Neural progenitor cell (in vitro differentiated cells): ENCODE data around the gene HDAC4. TPM values are rescaled to one million over a fixed set of nuclear protein-coding genes. Genes with fewer than 3 reads are reported as not detected.

Experiments
- DNase-seq: peaks from one replicate; pipeline ENCODE4 v3.0.0-alpha.2; 2016; ENCODE audit warnings: low spot score
- H2AFZ ChIP-seq: fragments of 200-600 bp; sonication (generic); replicated peaks from 2 replicates; pipeline ENCODE4 v1.6.1; 2016; ENCODE audit warnings: antibody characterized with exemption
- H3F3A ChIP-seq: fragments of 200-600 bp; sonication (generic); 2 replicates; pipeline ENCODE4 v1.6.1; 2016; ENCODE audit warnings: antibody characterized with exemption, low read depth
- H3K27ac ChIP-seq: fragments of 200-600 bp; sonication (generic); 2 replicates; pipeline ENCODE4 v1.5.1; 2016; ENCODE audit warnings: mild to moderate bottlenecking
- H3K27me3 ChIP-seq: fragments of 200-600 bp; sonication (generic); 2 replicates; pipeline ENCODE4 v1.6.1; 2016; ENCODE audit warnings: mild to moderate bottlenecking, moderate library complexity
- H3K36me3 ChIP-seq: fragments of 200-600 bp; sonication (generic); 2 replicates; pipeline ENCODE4 v1.5.1; 2016
- H3K4me1 ChIP-seq: fragments of 200-600 bp; sonication (generic); 2 replicates; pipeline ENCODE4 v1.6.1; 2016; ENCODE audit warnings: mixed run types
- H3K4me2 ChIP-seq: fragments of 200-600 bp; sonication (generic); 2 replicates; pipeline ENCODE4 v1.6.1; 2016
- H3K4me3 ChIP-seq: fragments of 200-600 bp; sonication (generic); 2 replicates; pipeline ENCODE4 v1.5.1; 2016
- H3K79me2 ChIP-seq: fragments of 200-600 bp; sonication (generic); 2 replicates; pipeline ENCODE4 v1.6.1; 2016; ENCODE audit warnings: low read depth
- H3K9ac ChIP-seq: fragments of 200-600 bp; sonication (generic); 2 replicates; pipeline ENCODE4 v1.6.1; 2016
- H3K9me3 ChIP-seq: fragments of 200-600 bp; sonication (generic); 2 replicates; pipeline ENCODE4 v1.5.1; 2016; ENCODE audit warnings: low read depth
- H4K20me1 ChIP-seq: fragments of 200-600 bp; sonication (generic); 2 replicates; pipeline ENCODE4 v1.6.1; 2016; ENCODE audit warnings: low read depth
- H3K27ac Mint-ChIP-seq: 3 replicates; pipeline ENCODE4 v1.8.0; 2021; ENCODE audit warnings: mixed read lengths
- H3K27me3 Mint-ChIP-seq: 2 replicates; pipeline ENCODE4 v1.8.0; 2022; ENCODE audit warnings: low read depth, mild to moderate bottlenecking, inconsistent platforms, moderate library complexity, mixed read lengths; ENCODE audit not compliant: insufficient read depth
- H3K36me3 Mint-ChIP-seq: 3 replicates; pipeline ENCODE4 v1.8.0; 2021; ENCODE audit warnings: mixed read lengths
- H3K4me1 Mint-ChIP-seq: 3 replicates; pipeline ENCODE4 v1.8.0; 2021; ENCODE audit warnings: mixed read lengths
- H3K4me3 Mint-ChIP-seq: 3 replicates; pipeline ENCODE4 v1.8.0; 2021; ENCODE audit warnings: mild to moderate bottlenecking, moderate library complexity, mixed read lengths
- H3K9me3 Mint-ChIP-seq: 3 replicates; pipeline ENCODE4 v1.8.0; 2020; ENCODE audit warnings: mixed read lengths
- EZH2 ChIP-seq: fragments of 200-600 bp; sonication (generic); IDR thresholded peaks from 2 replicates; pipeline ENCODE4 v1.6.1; 2017; ENCODE audit warnings: antibody characterized with exemption, mild to moderate bottlenecking, moderate library complexity
- EZH2phosphoT487 ChIP-seq: fragments of 200-600 bp; sonication (generic); IDR thresholded peaks from 2 replicates; pipeline ENCODE4 v1.6.1; 2017; ENCODE audit warnings: antibody characterized with exemption
- total RNA-seq: library from RNA; depleted of rRNA; stranded (reverse); fragments of >200 nt; gene quantifications from 2 replicates; pipeline ENCODE4 v1.2.3, GENCODE V29; 2015; ENCODE audit warnings: low replicate concordance
- TF ChIP-seq, protein P1 (sequence below): fragments of 200-600 bp; sonication (generic); IDR thresholded peaks from 2 replicates; pipeline ENCODE4 v1.5.1; 2017; ENCODE audit warnings: antibody characterized with exemption, mild to moderate bottlenecking

The HDAC4 gene
- total RNA-seq, 1 donor from 2014 or later, result 36.0 TPM

DNA sequence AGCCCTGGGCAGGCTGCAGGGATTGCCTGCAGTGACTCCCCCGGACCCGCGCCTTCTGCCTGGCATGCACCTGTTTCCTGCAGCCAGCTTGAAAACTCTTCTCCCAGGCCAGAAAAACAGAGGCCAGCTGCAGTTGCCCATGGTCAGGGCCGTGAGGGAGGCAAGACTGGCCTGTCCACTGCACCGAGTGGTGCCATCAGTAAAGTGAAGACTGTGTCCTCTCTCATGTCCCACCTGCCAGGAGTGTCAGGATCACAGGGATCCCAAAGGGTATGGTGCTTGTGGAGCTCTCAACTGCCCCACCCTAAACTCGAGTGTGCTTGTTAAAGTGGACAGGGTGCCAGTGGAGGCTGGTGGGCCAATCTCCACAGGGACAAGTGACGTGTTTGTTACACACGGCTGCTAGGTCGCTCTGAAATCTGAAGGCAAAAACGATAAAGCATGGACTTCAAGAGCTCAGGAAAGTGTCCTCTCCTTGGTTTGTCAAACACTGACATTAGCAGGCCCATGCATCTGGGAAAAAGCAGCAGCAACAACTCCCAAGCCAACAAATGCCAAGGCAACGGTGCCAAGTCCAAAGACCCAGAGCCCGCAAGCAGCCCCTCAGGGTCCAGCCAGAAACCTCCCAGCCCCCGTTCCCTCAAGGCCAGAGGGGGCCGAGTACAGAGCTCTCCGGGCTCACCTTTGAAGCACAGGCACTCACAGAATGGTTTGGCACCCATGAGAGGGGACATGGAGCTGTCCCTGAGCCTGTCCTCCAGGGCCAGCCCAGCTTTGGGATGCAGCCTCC, 213.2 kb downstream of the HDAC4 start:
- peaks cover 4% of the 10 kb centered on the region for H3K27me3 Mint-ChIP-seq
- no peaks in the 10 kb centered on the region for H3K9me3 ChIP-seq
- peaks cover 23% of the 10 kb centered on the region for H3K4me1 Mint-ChIP-seq
- H3K4me1 ChIP-seq, result peaks cover 3% of the 10 kb centered on the region
- no peak overlapping the region for H3K4me3 Mint-ChIP-seq
- H3K36me3 ChIP-seq, result peaks cover 4% of the 10 kb centered on the region
- peaks cover 25% of the 10 kb centered on the region for H3K36me3 Mint-ChIP-seq
- H3K9ac ChIP-seq, result no peak overlapping the region
- H3K4me3 ChIP-seq, result no peak overlapping the region
- no peaks in the 10 kb centered on the region for H3K9me3 Mint-ChIP-seq
- no peak overlapping the region for H3K27ac Mint-ChIP-seq
- H4K20me1 ChIP-seq, result peaks cover 3% of the 10 kb centered on the region
- H3F3A ChIP-seq, result no peaks in the 10 kb centered on the region
- no peaks in the 10 kb centered on the region for H3K27me3 ChIP-seq
- H3K4me2 ChIP-seq, result no peak overlapping the region
- H2AFZ ChIP-seq, result no peak overlapping the region
- TF ChIP-seq EZH2 (no peak), EZH2phosphoT487 (no peak)
- TF ChIP-seq, protein P1, sequence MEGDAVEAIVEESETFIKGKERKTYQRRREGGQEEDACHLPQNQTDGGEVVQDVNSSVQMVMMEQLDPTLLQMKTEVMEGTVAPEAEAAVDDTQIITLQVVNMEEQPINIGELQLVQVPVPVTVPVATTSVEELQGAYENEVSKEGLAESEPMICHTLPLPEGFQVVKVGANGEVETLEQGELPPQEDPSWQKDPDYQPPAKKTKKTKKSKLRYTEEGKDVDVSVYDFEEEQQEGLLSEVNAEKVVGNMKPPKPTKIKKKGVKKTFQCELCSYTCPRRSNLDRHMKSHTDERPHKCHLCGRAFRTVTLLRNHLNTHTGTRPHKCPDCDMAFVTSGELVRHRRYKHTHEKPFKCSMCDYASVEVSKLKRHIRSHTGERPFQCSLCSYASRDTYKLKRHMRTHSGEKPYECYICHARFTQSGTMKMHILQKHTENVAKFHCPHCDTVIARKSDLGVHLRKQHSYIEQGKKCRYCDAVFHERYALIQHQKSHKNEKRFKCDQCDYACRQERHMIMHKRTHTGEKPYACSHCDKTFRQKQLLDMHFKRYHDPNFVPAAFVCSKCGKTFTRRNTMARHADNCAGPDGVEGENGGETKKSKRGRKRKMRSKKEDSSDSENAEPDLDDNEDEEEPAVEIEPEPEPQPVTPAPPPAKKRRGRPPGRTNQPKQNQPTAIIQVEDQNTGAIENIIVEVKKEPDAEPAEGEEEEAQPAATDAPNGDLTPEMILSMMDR, result no peak
- H3K79me2 ChIP-seq, result no peaks in the 10 kb centered on the region
- H3K27ac ChIP-seq, result no peak overlapping the region
- no peak for DNase-seq

DNA sequence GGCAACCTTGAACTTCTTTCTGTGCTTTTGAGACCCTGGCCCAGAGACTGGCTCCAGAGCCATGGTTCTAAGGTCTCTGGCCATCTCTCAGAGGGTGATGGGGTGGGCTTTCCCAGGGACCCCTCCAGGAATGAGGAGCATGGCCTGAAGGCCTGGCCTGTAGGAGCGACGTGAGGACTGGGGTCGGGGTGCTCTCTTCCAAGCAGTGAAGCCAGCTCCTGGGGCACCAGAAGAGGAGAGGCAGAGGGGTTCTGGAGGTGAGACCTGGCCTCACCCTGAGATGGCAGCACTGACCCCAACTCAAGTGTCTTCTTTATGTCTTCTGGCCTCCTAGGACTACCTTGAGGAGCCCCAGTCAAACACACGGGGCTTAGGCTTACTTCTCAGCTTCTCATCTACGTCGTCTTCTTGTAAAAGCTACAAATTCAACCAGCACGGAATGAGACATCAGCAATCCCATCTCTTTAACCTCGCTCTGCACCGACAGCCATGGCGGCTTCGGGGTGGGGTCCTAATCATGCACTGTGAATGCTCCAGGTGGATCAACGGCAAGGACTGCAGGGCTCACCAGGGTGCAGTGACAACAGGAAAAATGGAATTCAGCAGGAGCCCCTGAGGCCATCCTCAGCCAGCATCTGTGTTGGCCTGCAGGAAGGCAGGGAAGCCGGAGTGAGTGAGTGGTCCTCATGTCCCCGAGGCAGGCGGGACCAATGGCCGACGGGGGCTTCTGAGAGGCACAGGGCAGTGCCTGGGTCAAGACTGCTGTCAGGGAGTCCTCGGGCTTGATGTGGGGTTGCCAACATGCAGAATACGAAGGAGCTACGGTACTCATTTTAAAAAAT, 214.1 kb downstream of the HDAC4 start:
- Histone ChIP-seq H3K27ac (no peak overlapping the region), H3K4me3 (no peak overlapping the region), H3F3A (no peaks in the 10 kb centered on the region), H4K20me1 (peaks cover 12% of the 10 kb centered on the region), H2AFZ (no peak overlapping the region), H3K79me2 (no peaks in the 10 kb centered on the region), H3K9me3 (no peaks in the 10 kb centered on the region), H3K27me3 (no peaks in the 10 kb centered on the region), H3K36me3 (peaks cover 4% of the 10 kb centered on the region), H3K4me1 (peaks cover 8% of the 10 kb centered on the region), H3K9ac (no peak overlapping the region), H3K4me2 (no peak overlapping the region)
- Mint-ChIP-seq H3K27ac (no peak overlapping the region), H3K27me3 (peaks cover 4% of the 10 kb centered on the region), H3K36me3 (peaks cover 25% of the 10 kb centered on the region), H3K4me3 (no peak overlapping the region), H3K9me3 (no peaks in the 10 kb centered on the region), H3K4me1 (peaks cover 25% of the 10 kb centered on the region)
- no peak for DNase-seq
- TF ChIP-seq EZH2phosphoT487 (no peak), EZH2 (no peak)
- TF ChIP-seq, protein P1, result no peak

DNA sequence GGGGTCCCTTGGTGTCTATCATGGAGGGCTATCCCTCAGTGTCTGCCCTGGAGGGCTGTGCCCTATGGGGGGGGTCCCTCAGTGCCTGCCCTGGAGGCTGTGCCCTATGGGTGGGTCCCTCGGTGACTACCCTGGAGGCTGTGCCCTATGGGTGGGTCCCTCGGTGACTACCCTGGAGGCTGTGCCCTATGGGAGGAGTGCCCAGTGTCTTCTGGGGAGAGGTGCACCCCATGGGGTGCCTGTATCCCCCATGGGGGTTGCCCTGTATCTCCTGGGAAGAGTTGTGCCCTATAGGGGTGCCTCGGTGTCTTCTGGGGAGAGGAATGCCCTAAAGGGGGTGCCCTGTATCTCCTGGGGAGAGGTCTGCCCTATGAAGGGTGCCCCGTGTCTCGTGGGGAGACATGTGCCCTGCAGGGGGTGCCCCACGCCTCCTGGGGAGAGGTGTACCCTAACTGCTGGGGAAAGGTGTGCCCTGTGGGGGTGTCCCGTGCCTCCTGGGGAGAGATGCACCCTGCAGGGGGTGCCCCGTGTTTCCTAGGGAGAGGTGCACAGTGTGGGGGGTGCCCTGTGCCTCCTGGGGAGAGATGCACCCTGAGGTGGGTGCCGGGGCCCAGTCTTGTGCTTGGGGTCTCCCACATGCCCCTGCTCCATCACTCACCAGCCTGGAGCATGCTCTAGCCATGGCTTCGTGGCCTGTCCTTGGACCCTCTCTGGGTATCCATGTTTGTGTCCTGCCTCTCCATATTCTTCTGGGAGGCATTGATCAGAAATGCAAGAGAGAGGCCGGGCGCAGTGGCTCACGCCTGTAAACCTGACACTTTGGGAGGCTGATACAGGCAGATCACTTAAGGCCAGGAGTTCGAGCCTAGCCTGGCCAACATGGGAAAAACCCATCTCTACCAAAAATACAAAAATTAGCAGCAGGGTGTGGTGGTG, 215.6 kb downstream of the HDAC4 start:
- Histone ChIP-seq H3K27ac (no peak overlapping the region), H4K20me1 (peaks cover 15% of the 10 kb centered on the region), H3K9me3 (no peaks in the 10 kb centered on the region), H3K27me3 (no peaks in the 10 kb centered on the region), H3K36me3 (peaks cover 4% of the 10 kb centered on the region), H3F3A (no peaks in the 10 kb centered on the region), H3K4me2 (no peak overlapping the region), H3K4me3 (no peak overlapping the region), H3K4me1 (peaks cover 8% of the 10 kb centered on the region), H3K79me2 (no peaks in the 10 kb centered on the region), H3K9ac (no peak overlapping the region), H2AFZ (no peak overlapping the region)
- H3K4me1 Mint-ChIP-seq, result peaks cover 22% of the 10 kb centered on the region
- H3K4me3 Mint-ChIP-seq, result no peak overlapping the region
- H3K27ac Mint-ChIP-seq, result no peak overlapping the region
- H3K9me3 Mint-ChIP-seq, result no peaks in the 10 kb centered on the region
- H3K36me3 Mint-ChIP-seq, result peaks cover 25% of the 10 kb centered on the region
- TF ChIP-seq EZH2, result no peak
- no peak for TF ChIP-seq EZH2phosphoT487
- TF ChIP-seq, protein P1, result no peak
- peaks cover 2% of the 10 kb centered on the region for H3K27me3 Mint-ChIP-seq
- no peak for DNase-seq
